Measurements from ENCODE around the gene PLP2.

DNA sequence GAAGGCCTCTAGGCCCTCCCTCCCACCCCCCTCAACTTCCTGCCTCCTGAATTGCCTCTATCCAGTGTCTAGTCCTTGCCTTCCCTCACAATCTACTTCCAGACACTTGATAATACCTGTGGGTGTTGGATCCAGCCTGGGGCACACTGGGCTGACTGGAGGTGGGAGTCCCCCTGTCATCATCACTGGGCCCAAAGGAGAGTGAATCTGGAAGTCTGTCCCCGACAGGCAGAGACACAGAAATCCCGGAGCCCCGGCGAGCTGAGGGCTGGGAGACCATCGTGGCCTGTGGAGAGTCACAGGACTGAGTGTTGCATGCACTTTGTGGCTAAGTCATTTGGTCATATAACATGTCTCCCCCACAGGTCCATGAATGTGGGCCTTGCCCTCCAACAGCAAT is 36.7 kb downstream of the PLP2 start:
- no peak for TF ChIP-seq TAF1 (IDR thresholded peaks at IDR 0.05; ENCODE audit: borderline replicate concordance, insufficient read depth, low read length)
- no peak for TF ChIP-seq POLR2AphosphoS5 (IDR thresholded peaks at IDR 0.05; ENCODE audit: low read depth, low read length)
- TF ChIP-seq SIN3A (IDR thresholded peaks at IDR 0.05; ENCODE audit: borderline replicate concordance, insufficient read depth, low read length), result no peak
- TF ChIP-seq, protein P1, sequence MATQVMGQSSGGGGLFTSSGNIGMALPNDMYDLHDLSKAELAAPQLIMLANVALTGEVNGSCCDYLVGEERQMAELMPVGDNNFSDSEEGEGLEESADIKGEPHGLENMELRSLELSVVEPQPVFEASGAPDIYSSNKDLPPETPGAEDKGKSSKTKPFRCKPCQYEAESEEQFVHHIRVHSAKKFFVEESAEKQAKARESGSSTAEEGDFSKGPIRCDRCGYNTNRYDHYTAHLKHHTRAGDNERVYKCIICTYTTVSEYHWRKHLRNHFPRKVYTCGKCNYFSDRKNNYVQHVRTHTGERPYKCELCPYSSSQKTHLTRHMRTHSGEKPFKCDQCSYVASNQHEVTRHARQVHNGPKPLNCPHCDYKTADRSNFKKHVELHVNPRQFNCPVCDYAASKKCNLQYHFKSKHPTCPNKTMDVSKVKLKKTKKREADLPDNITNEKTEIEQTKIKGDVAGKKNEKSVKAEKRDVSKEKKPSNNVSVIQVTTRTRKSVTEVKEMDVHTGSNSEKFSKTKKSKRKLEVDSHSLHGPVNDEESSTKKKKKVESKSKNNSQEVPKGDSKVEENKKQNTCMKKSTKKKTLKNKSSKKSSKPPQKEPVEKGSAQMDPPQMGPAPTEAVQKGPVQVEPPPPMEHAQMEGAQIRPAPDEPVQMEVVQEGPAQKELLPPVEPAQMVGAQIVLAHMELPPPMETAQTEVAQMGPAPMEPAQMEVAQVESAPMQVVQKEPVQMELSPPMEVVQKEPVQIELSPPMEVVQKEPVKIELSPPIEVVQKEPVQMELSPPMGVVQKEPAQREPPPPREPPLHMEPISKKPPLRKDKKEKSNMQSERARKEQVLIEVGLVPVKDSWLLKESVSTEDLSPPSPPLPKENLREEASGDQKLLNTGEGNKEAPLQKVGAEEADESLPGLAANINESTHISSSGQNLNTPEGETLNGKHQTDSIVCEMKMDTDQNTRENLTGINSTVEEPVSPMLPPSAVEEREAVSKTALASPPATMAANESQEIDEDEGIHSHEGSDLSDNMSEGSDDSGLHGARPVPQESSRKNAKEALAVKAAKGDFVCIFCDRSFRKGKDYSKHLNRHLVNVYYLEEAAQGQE (IDR thresholded peaks at IDR 0.05; ENCODE audit: insufficient read depth in 1 of 2, low read depth in 2 of 2, low read length in 2 of 2), result no peak

Data from PFSK-1 (cell line).